Measurements from ENCODE around the gene PCDHGC3.

PCDHGC3 gene

GRCh38 chr5:141485321-141486055 is 9.7 kb downstream of the PCDHGC3 start:
- peak; percentile 52 for DNase-seq (ENCODE audit: low spot score)

- no peak for DNase-seq (ENCODE audit: low spot score)
Observed at GRCh38 chr5:141486091-141486490, 10.3 kb downstream of the PCDHGC3 start.

DNA sequence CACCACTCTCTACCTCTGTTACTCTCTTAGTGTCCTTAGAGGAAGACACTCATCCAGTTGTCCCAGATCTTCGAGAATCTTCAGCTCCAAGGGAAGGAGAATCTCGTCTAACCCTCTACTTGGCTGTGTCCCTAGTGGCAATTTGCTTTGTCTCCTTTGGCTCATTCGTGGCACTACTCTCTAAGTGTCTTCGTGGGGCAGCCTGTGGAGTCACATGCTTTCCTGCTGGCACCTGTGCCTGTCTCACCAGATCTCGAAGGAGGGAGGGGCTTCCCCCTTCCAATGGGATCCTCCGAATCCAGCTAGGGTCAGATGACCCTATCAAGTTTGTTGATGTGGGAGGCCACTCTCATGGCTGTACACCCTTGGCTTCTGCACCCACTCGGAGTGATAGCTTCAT is 11.4 kb downstream of the PCDHGC3 start:
- DNase-seq (ENCODE audit: low spot score), result no peak

DNA sequence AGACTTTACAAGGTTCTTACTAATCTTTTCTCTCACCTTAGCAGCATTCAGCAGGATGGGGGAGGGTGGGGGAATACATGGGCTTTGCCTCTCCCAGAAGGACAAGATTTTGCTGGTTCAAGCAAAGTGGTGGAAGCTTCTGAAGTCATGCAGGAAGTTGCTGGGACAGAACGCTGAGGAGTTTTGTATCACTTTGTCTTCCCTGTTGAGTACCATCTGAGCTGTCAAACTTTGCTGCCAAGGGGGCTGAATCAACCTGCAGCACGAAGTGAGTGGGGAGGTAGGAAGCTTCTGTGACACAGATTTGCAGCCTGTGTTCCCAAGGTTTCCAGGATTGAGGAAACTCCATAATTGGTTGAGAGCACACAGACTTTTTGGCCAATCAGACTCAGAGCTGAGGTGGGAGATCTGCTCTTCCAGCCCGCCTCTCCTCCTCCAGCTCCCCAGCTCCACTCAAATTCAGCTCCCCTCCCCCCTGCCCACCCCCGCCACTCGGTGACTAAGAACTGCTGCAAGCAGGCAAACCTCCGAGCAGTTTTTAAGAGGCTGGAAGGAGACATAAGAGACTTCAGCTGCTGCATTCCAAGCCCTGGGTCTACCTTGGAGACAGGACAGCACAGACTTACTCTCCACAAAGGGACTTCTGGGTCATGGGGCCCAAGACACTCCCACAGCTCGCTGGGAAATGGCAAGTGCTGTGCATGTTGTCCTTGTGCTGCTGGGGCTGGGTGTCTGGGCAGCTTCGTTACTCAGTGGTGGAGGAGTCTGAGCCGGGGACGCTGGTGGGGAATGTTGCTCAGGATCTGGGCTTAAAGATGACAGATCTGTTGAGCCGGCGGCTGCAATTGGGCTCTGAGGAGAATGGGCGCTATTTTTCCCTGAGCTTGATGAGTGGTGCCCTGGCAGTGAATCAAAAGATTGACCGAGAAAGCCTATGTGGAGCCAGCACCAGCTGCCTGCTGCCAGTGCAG is 13.1 kb downstream of the PCDHGC3 start, which contains the start of gene PCDHGC5:
Gene PCDHGC5, plus strand, starts transcription at position 491 of the 971 bp plus-strand sequence. Its CDS starts 160 bp downstream, at position 651.
- peak; percentile 67 for DNase-seq (ENCODE audit: low spot score)

DNA sequence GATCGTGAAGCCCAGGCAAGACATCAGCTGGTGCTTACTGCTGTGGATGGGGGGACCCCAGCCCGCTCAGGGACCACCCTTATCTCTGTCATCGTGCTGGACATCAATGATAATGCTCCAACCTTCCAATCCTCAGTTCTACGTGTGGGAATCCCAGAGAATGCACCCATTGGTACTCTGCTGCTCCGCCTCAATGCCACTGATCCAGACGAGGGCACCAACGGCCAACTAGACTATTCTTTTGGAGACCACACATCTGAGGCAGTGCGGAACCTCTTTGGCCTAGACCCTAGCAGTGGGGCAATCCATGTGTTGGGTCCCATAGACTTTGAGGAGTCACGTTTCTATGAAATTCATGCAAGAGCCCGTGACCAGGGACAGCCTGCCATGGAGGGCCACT is 14.1 kb downstream of the PCDHGC3 start:
- no peak for DNase-seq (ENCODE audit: low spot score)

GRCh38 chr5:141490271-141490670 is 14.5 kb downstream of the PCDHGC3 start:
- no peak for DNase-seq (ENCODE audit: low spot score)

DNA sequence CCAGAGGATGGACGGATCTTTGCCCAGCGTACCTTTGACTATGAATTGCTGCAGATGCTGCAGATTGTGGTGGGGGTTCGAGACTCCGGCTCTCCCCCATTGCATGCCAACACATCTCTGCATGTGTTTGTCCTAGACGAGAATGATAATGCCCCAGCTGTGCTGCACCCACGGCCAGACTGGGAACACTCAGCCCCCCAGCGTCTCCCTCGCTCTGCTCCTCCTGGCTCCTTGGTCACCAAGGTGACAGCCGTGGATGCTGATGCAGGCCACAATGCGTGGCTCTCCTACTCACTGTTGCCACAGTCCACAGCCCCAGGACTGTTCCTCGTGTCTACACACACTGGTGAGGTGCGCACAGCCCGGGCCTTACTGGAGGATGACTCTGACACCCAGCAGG is 15.0 kb downstream of the PCDHGC3 start:
- no peak for DNase-seq (ENCODE audit: low spot score)

DNA sequence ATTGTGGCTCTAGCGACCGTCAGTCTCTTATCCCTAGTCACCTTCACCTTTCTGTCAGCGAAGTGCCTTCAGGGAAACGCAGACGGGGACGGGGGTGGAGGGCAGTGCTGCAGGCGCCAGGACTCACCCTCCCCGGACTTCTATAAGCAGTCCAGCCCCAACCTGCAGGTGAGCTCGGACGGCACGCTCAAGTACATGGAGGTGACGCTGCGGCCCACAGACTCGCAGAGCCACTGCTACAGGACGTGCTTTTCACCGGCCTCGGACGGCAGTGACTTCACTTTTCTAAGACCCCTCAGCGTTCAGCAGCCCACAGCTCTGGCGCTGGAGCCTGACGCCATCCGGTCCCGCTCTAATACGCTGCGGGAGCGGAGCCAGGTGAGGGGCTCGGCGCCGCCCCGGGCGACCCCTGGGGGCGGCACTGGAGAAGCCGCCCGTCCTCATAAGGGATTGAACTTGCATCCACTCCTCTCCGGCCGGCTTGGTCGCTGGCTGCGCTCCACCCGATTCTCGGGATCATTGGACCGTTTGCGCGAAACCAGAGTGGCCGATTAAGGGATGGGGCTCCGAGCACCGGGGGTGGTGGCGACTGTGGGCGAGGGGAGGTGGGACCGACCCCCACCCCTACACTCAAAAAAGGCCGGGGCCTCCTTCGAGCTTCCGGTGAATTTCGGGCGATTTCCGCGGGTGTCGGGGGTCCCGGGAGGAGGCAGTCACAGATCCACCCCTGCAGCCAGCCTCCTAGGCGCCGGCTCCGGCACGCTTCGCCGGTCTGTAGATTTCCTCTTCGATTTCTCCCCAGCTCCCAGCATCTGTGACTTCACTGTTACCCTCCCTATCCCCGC is 15.8 kb downstream of the PCDHGC3 start:
- DNase-seq (ENCODE audit: low spot score), result no peak

DNA sequence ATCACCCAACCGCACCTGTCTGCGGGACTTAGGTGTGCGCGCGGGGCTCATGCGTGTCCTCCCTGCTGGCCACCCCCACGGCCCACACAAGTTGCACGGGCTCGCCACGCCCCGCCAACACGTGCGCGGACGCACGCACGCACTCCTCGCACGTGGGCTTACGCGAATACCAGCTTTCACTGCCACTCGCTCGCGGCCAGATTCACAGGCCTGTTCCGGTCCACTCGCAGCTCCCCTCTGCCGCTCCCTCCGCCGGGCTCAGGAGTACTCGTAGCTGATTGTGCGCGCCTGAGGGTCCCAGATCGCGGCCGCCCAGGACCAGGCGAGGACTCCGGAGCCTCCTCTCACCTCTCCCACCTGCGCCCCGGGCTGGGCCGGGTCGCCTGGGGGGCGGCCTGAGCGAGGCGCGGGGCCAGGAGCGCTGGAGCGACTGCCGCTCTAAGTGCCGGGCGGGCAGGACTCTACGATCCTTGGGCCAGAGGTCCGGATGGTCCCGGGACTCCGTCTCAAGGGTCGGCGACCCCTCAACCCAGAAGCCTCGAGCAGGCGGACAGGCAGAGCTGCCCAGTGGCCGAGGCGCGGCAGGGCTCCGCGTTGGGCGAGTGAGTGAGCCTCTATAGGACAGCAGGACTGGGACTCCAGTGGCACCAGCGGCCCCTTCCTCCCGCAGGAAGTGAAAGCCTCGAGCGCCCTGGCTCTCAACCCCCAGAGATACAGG is 16.6 kb downstream of the PCDHGC3 start:
- DNase-seq (ENCODE audit: low spot score), result no peak

- peak; percentile 52 for DNase-seq (ENCODE audit: low spot score)
Observed at GRCh38 chr5:141493500-141494422, 18.0 kb downstream of the PCDHGC3 start.

- no peak for DNase-seq (ENCODE audit: low spot score)
Observed at GRCh38 chr5:141494761-141495452, 19.1 kb downstream of the PCDHGC3 start.

DNA sequence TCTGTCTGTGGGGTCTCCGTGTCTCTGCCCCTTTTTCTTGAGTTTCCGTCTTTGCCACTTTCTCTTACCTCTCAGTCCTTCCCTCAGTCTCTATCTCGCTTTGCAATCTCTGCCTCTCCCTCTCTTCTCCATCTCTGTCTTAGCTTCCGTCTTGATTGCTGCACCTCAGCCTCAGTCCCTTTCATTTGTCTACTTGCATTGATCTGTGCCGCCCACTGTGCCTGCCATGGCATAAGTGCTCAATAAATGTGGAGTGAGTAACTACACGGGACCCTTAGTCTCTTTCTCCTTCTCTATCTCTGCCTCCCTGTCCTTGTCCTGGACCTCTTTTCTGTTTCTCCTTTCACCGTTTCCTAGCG is 19.7 kb downstream of the PCDHGC3 start:
- no peak for DNase-seq (ENCODE audit: low spot score)

DNA sequence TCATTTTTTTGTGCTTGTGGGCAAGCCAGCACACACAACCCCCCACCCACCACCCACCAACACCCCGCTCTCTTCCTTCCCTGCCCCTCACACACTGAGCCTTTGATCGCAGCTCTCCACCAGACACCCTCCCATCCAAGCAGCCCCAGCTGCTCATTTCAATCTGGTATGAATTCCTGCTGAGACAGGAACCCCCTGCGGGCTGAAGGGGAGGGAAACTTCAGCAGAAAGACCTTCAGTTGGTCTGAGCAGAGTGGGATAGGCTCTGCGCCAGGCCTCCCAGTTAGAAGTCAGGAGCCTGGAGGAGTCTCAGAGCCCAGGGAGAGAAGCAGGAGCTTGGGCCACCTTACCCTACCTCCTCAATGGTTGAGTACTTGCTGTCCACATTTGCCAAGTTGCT is 20.3 kb downstream of the PCDHGC3 start:
- DNase-seq (ENCODE audit: low spot score), result no peak

- no peak for DNase-seq (ENCODE audit: low spot score)
Observed at GRCh38 chr5:141501761-141502160, 26.0 kb downstream of the PCDHGC3 start.

- no peak for DNase-seq (ENCODE audit: low spot score)
Observed at GRCh38 chr5:141503681-141504080, 27.9 kb downstream of the PCDHGC3 start.

- no peak for DNase-seq (ENCODE audit: low spot score)
Observed at GRCh38 chr5:141504216-141504615, 28.4 kb downstream of the PCDHGC3 start.

- no peak for DNase-seq (ENCODE audit: low spot score)
Observed at GRCh38 chr5:141506381-141507155, 30.8 kb downstream of the PCDHGC3 start.

GRCh38 chr5:141507387-141508091 is 31.8 kb downstream of the PCDHGC3 start:
- no peak for DNase-seq (ENCODE audit: low spot score)

Measured in cerebellar cortex (tissue), 1 donor.